ENCODE data around the gene RNF112.

RNF112 gene

GRCh38 chr17:19375732-19376131, 35.3 kb upstream of the RNF112 start:
- no peak for DNase-seq (ENCODE audit: low spot score)

GRCh38 chr17:19376811-19377210, 34.2 kb upstream of the RNF112 start:
- no peak for DNase-seq (ENCODE audit: low spot score)

- peak; percentile 97 for DNase-seq (ENCODE audit: low spot score)
Observed at GRCh38 chr17:19377602-19378415, 33.2 kb upstream of the RNF112 start.

GRCh38 chr17:19378416-19379360, 32.3 kb upstream of the RNF112 start, which contains the start of gene MAPK7:
Gene MAPK7, plus strand, starts transcription at chr17:19378498. Its CDS starts 403 bp downstream, at chr17:19378901.
- no peak for DNase-seq (ENCODE audit: low spot score)

GRCh38 chr17:19379361-19380065, 31.5 kb upstream of the RNF112 start:
- no peak for DNase-seq (ENCODE audit: low spot score)

GRCh38 chr17:19380481-19381301, 30.3 kb upstream of the RNF112 start:
- no peak for DNase-seq (ENCODE audit: low spot score)

GRCh38 chr17:19381361-19381740, 29.7 kb upstream of the RNF112 start:
- DNase-seq (ENCODE audit: low spot score), result no peak

- DNase-seq (ENCODE audit: low spot score), result no peak
Observed at GRCh38 chr17:19381741-19382444, 29.1 kb upstream of the RNF112 start.

- DNase-seq (ENCODE audit: low spot score), result no peak
Observed at GRCh38 chr17:19382531-19383444, 28.2 kb upstream of the RNF112 start.

GRCh38 chr17:19383681-19384470, 27.2 kb upstream of the RNF112 start:
- DNase-seq (ENCODE audit: low spot score), result no peak

GRCh38 chr17:19384723-19385391, 26.2 kb upstream of the RNF112 start:
- DNase-seq (ENCODE audit: low spot score), result no peak

GRCh38 chr17:19385521-19385983, 25.5 kb upstream of the RNF112 start:
- no peak for DNase-seq (ENCODE audit: low spot score)

- no peak for DNase-seq (ENCODE audit: low spot score)
Observed at GRCh38 chr17:19386051-19386929, 24.7 kb upstream of the RNF112 start.

GRCh38 chr17:19386974-19387920, 23.8 kb upstream of the RNF112 start, which contains the start of gene MFAP4:
Gene MFAP4, minus strand, starts transcription at chr17:19387190. Its CDS starts 35 bp downstream, at chr17:19387155.
- DNase-seq (ENCODE audit: low spot score), result no peak

GRCh38 chr17:19387921-19388521, 23.0 kb upstream of the RNF112 start:
- DNase-seq (ENCODE audit: low spot score), result no peak
